ENCODE results near the gene TREML2. TPM values are rescaled to one million over a fixed set of nuclear protein-coding genes. Genes with fewer than 3 reads are reported as not detected.

TREML2 gene
- total RNA-seq, 2 donors from 2014 or later = 0.17 TPM; not detected in 1

- Histone ChIP-seq H3K4me3 (no peak overlapping the region), H3K9me3 (no peaks in the 10 kb centered on the region), H3K27ac (no peak overlapping the region), H3K4me1 (replicated peaks) (no peaks in the 10 kb centered on the region), H3K27me3 (replicated peaks; ENCODE audit: insufficient read depth) (no peaks in the 10 kb centered on the region), H3K36me3 (no peaks in the 10 kb centered on the region)
- DNase-seq (ENCODE audit: low spot score) = no peak
- TF ChIP-seq POLR2A (IDR thresholded peaks at IDR 0.05) (no peak), POLR2AphosphoS5 (IDR thresholded peaks at IDR 0.05) (no peak), CTCF (IDR thresholded peaks at IDR 0.05) (no peak)
- 12% methylated on average over 22 of the region's 22 CpGs for WGBS
- intact Hi-C loops (cut with DNase I) = no loop called here
Measured at GRCh38 chr6:41239467-41240159, 38.7 kb upstream of the TREML2 start.

GRCh38 chr6:41237128-41237527, 36.2 kb upstream of the TREML2 start:
- no peaks in the 10 kb centered on the region for H3K36me3 ChIP-seq
- H3K4me3 ChIP-seq = no peak overlapping the region
- no peaks in the 10 kb centered on the region for H3K27me3 ChIP-seq (replicated peaks; ENCODE audit: insufficient read depth)
- intact Hi-C loops (cut with DNase I) = no loop called here
- DNase-seq (ENCODE audit: low spot score) = no peak
- TF ChIP-seq CTCF (IDR thresholded peaks at IDR 0.05) (no peak), POLR2A (IDR thresholded peaks at IDR 0.05) (no peak), POLR2AphosphoS5 (IDR thresholded peaks at IDR 0.05) (no peak)
- H3K4me1 ChIP-seq (replicated peaks) = no peaks in the 10 kb centered on the region
- H3K9me3 ChIP-seq = no peaks in the 10 kb centered on the region
- H3K27ac ChIP-seq = no peak overlapping the region
- WGBS = 77% methylated on average over 5 of the region's 5 CpGs

- Histone ChIP-seq H3K9me3 (no peaks in the 10 kb centered on the region), H3K4me3 (no peak overlapping the region), H3K4me1 (replicated peaks) (no peaks in the 10 kb centered on the region), H3K27me3 (replicated peaks; ENCODE audit: insufficient read depth) (no peaks in the 10 kb centered on the region), H3K36me3 (no peaks in the 10 kb centered on the region), H3K27ac (no peak overlapping the region)
- no peak for DNase-seq (ENCODE audit: low spot score)
- WGBS = 89% methylated on average over 4 of the region's 4 CpGs
- intact Hi-C loops (cut with DNase I) = no loop called here
- no peak for TF ChIP-seq POLR2A (IDR thresholded peaks at IDR 0.05)
- TF ChIP-seq CTCF (IDR thresholded peaks at IDR 0.05) = no peak
- TF ChIP-seq POLR2AphosphoS5 (IDR thresholded peaks at IDR 0.05) = no peak
Measured at GRCh38 chr6:41236276-41236675, 35.3 kb upstream of the TREML2 start.

GRCh38 chr6:41232667-41233066, 31.7 kb upstream of the TREML2 start:
- no peak overlapping the region for H3K27ac ChIP-seq
- intact Hi-C loops (cut with DNase I) = no loop called here
- no peak overlapping the region for H3K4me3 ChIP-seq
- no peaks in the 10 kb centered on the region for H3K36me3 ChIP-seq
- no peaks in the 10 kb centered on the region for H3K9me3 ChIP-seq
- DNase-seq (ENCODE audit: low spot score) = no peak
- no peaks in the 10 kb centered on the region for H3K4me1 ChIP-seq (replicated peaks)
- WGBS = 81% methylated on average over 6 of the region's 6 CpGs
- H3K27me3 ChIP-seq (replicated peaks; ENCODE audit: insufficient read depth) = no peaks in the 10 kb centered on the region
- TF ChIP-seq CTCF (IDR thresholded peaks at IDR 0.05) (no peak), POLR2AphosphoS5 (IDR thresholded peaks at IDR 0.05) (no peak), POLR2A (IDR thresholded peaks at IDR 0.05) (no peak)

- DNase-seq (ENCODE audit: low spot score) = no peak
- TF ChIP-seq POLR2AphosphoS5 (IDR thresholded peaks at IDR 0.05) (no peak), POLR2A (IDR thresholded peaks at IDR 0.05) (no peak), CTCF (IDR thresholded peaks at IDR 0.05) (no peak)
- H3K4me1 ChIP-seq (replicated peaks) = no peaks in the 10 kb centered on the region
- no peak overlapping the region for H3K4me3 ChIP-seq
- intact Hi-C loops (cut with DNase I) = no loop called here
- no peaks in the 10 kb centered on the region for H3K36me3 ChIP-seq
- H3K9me3 ChIP-seq = no peaks in the 10 kb centered on the region
- no peaks in the 10 kb centered on the region for H3K27me3 ChIP-seq (replicated peaks; ENCODE audit: insufficient read depth)
- H3K27ac ChIP-seq = no peak overlapping the region
- 68% methylated on average over 5 of the region's 5 CpGs for WGBS
Measured at GRCh38 chr6:41231246-41231645, 30.3 kb upstream of the TREML2 start.
